A549 treated with ZK216348 at 1 μM for 4 hours (cell line): ENCODE results near the gene IGLL5. TPM values are rescaled to one million over a fixed set of nuclear protein-coding genes. Genes with fewer than 3 reads are reported as not detected.

Experiments used
- total RNA-seq: library from RNA; stranded (reverse); fragments of 200-300 nt; extraction: Qiagen RNA extraction; gene quantifications from 5 replicates; pipeline ENCODE4 v1.2.3, GENCODE V29; 2022; ENCODE audit warnings: low read depth

The IGLL5 gene
- not detected in 5 replicates for total RNA-seq

DNA sequence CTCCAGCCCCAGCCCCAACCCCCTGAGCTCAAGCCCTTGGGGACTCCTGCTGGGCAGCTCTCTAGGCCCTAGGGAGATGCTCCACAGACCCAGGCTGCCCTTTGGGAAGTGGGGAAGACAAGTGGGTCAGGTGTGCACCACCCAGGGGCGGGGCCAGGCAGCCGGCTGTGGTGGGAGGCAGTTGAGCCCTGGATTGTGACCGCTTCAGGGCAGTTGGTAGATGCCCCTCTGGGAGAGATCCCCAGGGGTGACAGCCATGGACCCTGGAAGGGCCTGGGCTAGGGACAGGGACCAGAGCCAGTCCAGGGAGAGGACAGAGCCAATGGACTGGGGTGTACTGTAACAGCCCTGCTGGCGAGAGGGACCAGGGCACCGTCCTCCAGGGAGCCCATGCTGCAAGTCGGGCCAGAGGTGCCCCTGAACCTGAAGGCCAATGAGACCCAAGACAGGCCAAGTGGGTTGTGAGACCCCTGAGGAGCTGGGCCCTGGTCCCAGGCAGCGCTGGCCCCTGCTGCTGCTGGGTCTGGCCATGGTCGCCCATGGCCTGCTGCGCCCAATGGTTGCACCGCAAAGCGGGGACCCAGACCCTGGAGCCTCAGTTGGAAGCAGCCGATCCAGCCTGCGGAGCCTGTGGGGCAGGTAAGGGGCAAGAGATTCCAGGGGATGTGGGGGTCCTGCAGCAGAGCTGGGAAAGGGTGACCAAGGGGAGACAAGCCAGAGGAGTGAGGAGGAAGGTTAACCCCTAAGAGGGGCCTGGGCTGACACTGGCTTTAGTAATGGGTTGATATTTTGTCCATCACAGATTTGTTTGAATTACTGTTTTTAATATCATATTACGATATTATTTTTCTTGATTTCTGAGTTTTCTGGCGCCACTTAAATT lies at the start of gene IGLL5:
Gene IGLL5 (plus strand): TSS at position 196 of the 883 bp plus-strand sequence. CDS start 238 bp downstream, at position 434.

Other genes with a start within 250 kb of the IGLL5 start
- gene GGTLC2, start 243.2 kb upstream of the IGLL5 start, total RNA-seq = not detected in 5 replicates
- gene GNAZ, start 182.7 kb downstream of the IGLL5 start, total RNA-seq = 1.8 to 3.3 TPM (median 2.7 TPM) in 5 replicates